Uterus (tissue), 2 donors: Measurements from ENCODE around the gene RNASET2.

Source experiments
- POLR2A ChIP-seq, 2 donors: fragments of 450-650 bp; IDR thresholded peaks; one replicate each; pipeline ENCODE4 v1.6.1; 2016; ENCODE audit warnings: antibody characterized with exemption in 2 of 2, mild to moderate bottlenecking in 1 of 2, moderate library complexity in 1 of 2
- TF ChIP-seq, protein P1 (sequence below), 4 experiments: fragments of 200-600 bp in 2 of 4; fragments of 450-650 bp in 2 of 4; sonication (generic) in 2 of 4; IDR thresholded peaks; one replicate each; pipeline ENCODE4 v1.5.1; 2016 to 2019; ENCODE audit warnings: antibody characterized with exemption in 4 of 4, mild to moderate bottlenecking in 2 of 4, moderate library complexity in 1 of 4

DNA sequence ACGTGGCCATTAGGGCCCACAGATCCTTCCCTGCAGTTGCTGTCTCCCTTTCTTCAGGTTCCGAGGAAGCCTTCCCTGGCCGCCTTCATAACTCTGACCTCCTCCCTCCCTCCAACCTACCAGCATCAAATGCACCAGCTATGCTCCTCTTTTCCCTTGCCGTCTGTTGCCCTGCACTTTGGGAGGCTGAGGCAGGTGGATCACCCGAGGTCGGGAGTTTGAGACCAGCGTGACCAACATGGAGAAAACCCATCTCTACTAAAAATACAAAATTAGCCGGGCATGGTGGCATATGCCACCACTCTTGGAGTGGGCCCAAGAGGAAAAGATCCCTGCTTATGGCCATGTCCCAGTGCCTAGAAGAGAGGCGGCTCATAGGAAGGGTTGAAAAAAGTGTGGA lies 31.8 kb downstream of the RNASET2 start:
- TF ChIP-seq POLR2A (IDR thresholded peaks at IDR 0.05) = no peak
- TF ChIP-seq, protein P1, sequence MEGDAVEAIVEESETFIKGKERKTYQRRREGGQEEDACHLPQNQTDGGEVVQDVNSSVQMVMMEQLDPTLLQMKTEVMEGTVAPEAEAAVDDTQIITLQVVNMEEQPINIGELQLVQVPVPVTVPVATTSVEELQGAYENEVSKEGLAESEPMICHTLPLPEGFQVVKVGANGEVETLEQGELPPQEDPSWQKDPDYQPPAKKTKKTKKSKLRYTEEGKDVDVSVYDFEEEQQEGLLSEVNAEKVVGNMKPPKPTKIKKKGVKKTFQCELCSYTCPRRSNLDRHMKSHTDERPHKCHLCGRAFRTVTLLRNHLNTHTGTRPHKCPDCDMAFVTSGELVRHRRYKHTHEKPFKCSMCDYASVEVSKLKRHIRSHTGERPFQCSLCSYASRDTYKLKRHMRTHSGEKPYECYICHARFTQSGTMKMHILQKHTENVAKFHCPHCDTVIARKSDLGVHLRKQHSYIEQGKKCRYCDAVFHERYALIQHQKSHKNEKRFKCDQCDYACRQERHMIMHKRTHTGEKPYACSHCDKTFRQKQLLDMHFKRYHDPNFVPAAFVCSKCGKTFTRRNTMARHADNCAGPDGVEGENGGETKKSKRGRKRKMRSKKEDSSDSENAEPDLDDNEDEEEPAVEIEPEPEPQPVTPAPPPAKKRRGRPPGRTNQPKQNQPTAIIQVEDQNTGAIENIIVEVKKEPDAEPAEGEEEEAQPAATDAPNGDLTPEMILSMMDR (IDR thresholded peaks at IDR 0.05) = no peak
